Epithelial cell of esophagus (primary cell): Measurements from ENCODE around the gene USO1.
"Not testable (repeated sequence)": the region's sequence is repeated elsewhere in the genome, so short reads cannot be mapped to it uniquely, and the experiment has no call there.

Source experiments
- DNase-seq: peaks from one replicate; pipeline ENCODE4 v3.0.0; 2010; ENCODE audit warnings: low read depth
- H3K4me3 ChIP-seq: 2 replicates; pipeline ENCODE4 v1.5.1; 2011; ENCODE audit warnings: mild to moderate bottlenecking, low read length, control low read depth
- TF ChIP-seq, protein P1 (sequence below): IDR thresholded peaks from 2 replicates; pipeline ENCODE4 v1.5.1; 2011; ENCODE audit warnings: low read depth, mild to moderate bottlenecking, low read length, control low read depth, inconsistent platforms; ENCODE audit not compliant: insufficient read depth; ENCODE audit errors: missing control alignments

The USO1 gene

DNA sequence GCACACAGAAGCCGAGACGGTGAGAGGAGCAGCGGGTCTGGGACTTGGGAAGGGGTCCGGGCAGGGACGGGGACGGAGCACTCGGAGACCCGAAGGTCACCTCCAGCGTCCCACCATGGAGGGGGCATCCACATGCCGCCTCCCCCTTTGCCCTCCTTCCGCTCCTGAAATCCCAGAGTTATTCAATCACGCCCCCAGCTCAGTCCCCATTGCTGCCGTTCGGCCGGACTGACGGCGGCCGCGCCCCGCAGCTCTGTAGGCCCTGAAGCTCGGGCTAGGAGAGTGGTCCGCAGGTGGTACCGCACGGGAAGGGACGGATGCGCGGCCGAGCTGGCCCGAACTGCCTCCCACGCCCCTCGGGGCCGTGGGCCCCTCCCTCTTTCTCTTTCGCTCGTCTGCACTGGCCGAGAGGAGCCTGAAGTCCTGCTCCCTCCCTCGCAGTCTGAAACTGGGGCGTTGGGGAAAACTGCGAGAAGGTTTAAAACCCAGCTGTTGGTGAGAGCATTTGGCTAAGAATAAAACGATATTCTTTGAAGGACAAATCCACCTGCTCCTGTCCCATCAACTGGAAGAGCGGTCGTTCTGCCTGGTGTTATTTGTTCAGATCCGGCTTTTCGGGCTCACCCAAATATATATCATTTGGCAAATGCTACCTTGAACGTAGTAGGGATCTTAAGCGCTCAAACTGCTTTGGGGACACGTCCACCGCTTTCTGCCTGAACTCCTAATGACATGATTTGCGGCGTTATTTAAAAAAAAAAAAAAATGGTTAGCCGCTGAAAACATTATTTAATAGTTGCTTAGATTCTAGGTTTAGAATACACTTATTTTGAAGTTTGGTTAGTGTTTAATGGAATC is 719 bp downstream of the USO1 start:
- TF ChIP-seq, protein P1, sequence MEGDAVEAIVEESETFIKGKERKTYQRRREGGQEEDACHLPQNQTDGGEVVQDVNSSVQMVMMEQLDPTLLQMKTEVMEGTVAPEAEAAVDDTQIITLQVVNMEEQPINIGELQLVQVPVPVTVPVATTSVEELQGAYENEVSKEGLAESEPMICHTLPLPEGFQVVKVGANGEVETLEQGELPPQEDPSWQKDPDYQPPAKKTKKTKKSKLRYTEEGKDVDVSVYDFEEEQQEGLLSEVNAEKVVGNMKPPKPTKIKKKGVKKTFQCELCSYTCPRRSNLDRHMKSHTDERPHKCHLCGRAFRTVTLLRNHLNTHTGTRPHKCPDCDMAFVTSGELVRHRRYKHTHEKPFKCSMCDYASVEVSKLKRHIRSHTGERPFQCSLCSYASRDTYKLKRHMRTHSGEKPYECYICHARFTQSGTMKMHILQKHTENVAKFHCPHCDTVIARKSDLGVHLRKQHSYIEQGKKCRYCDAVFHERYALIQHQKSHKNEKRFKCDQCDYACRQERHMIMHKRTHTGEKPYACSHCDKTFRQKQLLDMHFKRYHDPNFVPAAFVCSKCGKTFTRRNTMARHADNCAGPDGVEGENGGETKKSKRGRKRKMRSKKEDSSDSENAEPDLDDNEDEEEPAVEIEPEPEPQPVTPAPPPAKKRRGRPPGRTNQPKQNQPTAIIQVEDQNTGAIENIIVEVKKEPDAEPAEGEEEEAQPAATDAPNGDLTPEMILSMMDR, result no peak
- peak; percentile 75 for DNase-seq
- peak overlapping the region; percentile 98 for H3K4me3 ChIP-seq

DNA sequence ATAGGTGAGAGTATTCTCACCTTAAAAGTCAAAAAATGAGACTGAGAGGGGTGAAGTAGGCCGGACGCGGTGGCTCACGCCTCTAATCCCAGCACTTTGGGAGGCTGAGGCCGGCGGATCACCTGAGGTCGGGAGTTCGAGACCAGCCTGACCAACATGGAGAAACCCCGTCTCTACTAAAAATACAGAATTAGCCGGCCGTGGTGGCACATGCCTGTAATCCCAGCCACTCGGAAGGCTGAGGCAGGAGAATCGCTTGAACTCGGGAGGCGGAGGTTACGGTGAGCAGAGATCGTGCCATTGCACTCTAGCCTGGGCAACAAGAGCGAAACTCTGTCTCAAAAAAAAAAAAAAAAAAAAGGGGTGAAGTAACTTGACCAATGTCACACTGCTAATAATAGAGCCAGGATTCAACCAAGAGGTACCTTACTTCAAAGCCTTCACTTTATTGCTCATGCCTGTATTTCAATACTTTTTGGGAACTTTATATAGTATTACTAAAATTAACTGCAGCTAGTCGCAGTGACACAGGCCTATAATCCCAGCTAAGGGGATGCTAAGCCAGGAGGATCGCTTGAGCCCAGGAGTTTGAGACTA is 1.7 kb downstream of the USO1 start:
- DNase-seq, result not testable (repeated sequence)
- H3K4me3 ChIP-seq, result peak overlapping the region; percentile 98

DNA sequence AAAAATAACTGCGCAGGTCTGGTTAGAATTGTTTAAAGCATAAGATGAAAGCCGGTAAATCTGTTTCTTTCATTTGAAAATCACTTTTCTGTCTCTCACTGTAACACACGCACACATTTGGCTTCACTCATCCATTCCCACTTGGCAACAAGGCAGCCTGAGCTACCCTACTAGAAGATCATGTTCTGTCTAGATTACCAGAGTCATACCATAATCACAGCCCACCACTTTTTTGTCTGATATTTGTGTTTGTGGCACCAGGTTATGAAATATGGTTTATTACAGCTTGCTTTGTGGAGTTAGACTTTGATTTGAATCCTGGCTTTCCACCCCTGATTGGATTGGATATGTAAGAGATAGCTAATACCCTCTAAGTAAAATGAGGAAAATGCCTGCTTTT is 2.2 kb downstream of the USO1 start:
- H3K4me3 ChIP-seq, result peak overlapping the region; percentile 98
- TF ChIP-seq, protein P1, result no peak
- no peak for DNase-seq

DNA sequence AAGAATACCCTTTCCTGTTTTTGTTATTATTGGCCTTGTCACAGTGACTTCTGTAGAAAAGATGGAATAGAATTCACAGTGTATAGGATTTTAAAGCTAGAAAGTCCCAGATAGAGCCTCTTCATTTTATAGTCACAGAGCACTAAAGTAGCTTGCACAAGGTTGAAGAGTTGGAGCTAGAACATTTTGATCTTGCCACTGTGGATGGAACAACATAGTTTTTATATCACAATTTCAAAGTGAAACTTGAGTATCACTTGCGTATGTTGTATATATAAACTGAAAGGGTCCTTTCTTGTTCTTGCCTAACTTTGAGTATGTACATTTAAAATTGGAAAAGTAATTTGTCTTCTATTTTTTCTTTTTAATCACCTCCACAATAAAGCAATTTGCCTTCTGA is 2.7 kb downstream of the USO1 start:
- H3K4me3 ChIP-seq, result peak overlapping the region; percentile 98
- DNase-seq, result no peak
- TF ChIP-seq, protein P1, result no peak

DNA sequence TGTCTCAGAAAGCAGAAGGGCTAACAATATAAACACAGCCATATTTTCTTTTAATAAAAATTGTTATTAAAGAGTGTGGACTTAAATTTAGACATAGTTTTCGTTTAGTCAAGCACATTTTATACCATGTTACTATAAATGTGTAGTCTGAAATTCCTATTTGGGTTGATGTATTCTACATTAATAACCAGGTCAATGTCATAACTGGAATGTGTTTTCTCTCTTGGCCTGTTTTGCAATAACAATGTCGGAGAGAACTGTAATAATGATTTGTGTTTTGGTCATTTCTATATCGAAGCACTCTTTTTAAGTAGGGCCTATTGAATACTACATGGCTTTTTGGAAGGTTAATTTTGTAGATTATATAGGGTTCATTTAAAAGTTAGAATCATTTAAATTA is 5.5 kb downstream of the USO1 start:
- no peak overlapping the region for H3K4me3 ChIP-seq
- TF ChIP-seq, protein P1, result no peak
- DNase-seq, result no peak

DNA sequence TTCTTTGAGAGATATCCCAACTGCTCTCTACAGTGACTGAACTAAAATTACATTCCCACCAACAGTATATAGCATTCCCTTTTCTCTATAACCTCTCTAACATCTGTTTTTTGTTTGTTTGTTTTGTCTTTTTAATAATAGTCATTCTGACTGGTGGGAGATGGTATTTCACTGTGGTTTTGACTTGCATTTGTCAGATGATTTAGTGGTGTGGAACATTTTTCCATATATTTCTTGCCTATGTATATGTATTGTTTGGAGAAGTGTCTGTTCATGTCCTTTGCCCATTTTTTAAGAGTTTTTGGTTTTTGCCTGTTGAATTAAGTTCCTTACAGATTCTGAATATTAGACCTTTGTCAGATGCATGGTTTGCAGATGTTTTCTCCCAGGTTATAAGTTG is 9.0 kb downstream of the USO1 start:
- no peak overlapping the region for H3K4me3 ChIP-seq
- DNase-seq, result no peak
- TF ChIP-seq, protein P1, result no peak

DNA sequence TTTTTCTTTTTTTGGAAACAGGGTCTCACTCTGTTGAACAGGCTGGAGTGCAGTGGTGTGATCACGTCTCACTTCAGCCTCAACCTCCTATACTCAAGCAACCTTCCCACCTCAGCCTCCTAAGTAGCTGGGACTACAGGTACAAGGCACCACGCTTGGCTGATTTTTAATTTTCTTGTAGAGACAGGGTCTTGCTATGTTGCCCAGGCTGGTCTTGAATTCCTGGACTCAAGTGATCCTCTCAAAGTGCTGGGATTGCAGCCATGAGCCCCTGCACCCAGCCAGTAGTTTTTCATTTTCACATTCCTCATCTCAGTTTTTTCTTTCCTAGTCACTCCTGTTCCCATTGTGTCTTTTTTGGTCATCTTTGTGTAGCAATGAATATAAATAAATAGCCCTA is 11.1 kb downstream of the USO1 start:
- TF ChIP-seq, protein P1, result no peak
- DNase-seq, result no peak
- no peak overlapping the region for H3K4me3 ChIP-seq
